Kidney epithelial cell (primary cell): ENCODE results near the gene ARSD. TPM values are rescaled to one million over a fixed set of nuclear protein-coding genes. Genes with fewer than 3 reads are reported as not detected.
"Not testable (repeated sequence)": the region's sequence is repeated elsewhere in the genome, so short reads cannot be mapped to it uniquely, and the experiment has no call there.

Source experiments
- DNase-seq: peaks from one replicate; pipeline ENCODE4 v3.0.0-alpha.2; 2010; ENCODE audit warnings: low read depth
- H3K27me3 ChIP-seq: 2 replicates; pipeline ENCODE4 v1.6.0; 2011; ENCODE audit warnings: low read length; ENCODE audit not compliant: control insufficient read depth, insufficient read depth
- H3K36me3 ChIP-seq: 2 replicates; pipeline ENCODE4 v1.5.1; 2011; ENCODE audit warnings: low read length; ENCODE audit not compliant: control insufficient read depth, insufficient read depth
- H3K4me3 ChIP-seq: 2 replicates; pipeline ENCODE4 v1.5.1; 2011; ENCODE audit warnings: low read depth, mild to moderate bottlenecking, control low read depth, low read length
- total RNA-seq: library from RNA; depleted of rRNA; stranded (reverse); fragments of >200 nt; gene quantifications from 2 replicates; pipeline ENCODE4 v1.2.3, GENCODE V29; 2015
- TF ChIP-seq, protein P1 (sequence below): IDR thresholded peaks from 2 replicates; pipeline ENCODE4 v1.5.1; 2011; ENCODE audit warnings: mild to moderate bottlenecking, moderate library complexity, low read length, control low read depth, inconsistent platforms; ENCODE audit not compliant: insufficient read depth, poor library complexity, severe bottlenecking

The ARSD gene
- total RNA-seq, 1 donor from 2014 or later: 30.9 TPM

DNA sequence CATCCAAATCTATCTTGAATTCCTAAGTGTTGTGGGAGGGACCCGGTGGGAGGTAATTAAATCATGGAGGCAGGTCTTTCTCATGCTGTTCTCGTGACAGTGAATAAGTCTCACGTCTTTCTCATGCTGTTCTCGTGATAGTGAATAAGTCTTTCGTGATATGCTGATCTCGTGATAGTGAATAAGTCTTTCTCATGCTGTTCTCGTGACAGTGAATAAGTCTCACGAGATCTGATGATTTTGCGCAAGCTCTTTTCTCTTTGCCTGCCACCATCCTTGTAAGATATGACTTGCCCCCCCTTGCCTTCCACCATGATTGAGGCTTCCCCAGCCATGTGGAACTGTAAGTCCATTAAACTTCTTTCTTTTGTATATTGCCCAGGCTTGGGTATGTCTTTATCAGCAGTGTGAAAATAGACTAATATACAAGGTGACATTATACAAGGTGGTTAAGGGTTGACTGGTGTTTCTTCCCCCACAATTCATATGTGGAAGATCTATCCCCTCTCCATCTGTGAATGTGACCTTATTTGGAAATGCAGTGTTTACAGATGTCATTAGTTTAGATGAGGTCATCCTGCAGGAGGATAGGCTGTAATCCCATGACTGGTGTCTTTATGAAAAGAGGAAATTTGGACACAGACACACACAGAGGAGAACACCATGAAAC lies 27.6 kb downstream of the ARSD start:
- Histone ChIP-seq H3K36me3 (no peaks in the 10 kb centered on the region), H3K27me3 (no peaks in the 10 kb centered on the region), H3K4me3 (no peak overlapping the region)
- TF ChIP-seq, protein P1, sequence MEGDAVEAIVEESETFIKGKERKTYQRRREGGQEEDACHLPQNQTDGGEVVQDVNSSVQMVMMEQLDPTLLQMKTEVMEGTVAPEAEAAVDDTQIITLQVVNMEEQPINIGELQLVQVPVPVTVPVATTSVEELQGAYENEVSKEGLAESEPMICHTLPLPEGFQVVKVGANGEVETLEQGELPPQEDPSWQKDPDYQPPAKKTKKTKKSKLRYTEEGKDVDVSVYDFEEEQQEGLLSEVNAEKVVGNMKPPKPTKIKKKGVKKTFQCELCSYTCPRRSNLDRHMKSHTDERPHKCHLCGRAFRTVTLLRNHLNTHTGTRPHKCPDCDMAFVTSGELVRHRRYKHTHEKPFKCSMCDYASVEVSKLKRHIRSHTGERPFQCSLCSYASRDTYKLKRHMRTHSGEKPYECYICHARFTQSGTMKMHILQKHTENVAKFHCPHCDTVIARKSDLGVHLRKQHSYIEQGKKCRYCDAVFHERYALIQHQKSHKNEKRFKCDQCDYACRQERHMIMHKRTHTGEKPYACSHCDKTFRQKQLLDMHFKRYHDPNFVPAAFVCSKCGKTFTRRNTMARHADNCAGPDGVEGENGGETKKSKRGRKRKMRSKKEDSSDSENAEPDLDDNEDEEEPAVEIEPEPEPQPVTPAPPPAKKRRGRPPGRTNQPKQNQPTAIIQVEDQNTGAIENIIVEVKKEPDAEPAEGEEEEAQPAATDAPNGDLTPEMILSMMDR: no peak
- no peak for DNase-seq

DNA sequence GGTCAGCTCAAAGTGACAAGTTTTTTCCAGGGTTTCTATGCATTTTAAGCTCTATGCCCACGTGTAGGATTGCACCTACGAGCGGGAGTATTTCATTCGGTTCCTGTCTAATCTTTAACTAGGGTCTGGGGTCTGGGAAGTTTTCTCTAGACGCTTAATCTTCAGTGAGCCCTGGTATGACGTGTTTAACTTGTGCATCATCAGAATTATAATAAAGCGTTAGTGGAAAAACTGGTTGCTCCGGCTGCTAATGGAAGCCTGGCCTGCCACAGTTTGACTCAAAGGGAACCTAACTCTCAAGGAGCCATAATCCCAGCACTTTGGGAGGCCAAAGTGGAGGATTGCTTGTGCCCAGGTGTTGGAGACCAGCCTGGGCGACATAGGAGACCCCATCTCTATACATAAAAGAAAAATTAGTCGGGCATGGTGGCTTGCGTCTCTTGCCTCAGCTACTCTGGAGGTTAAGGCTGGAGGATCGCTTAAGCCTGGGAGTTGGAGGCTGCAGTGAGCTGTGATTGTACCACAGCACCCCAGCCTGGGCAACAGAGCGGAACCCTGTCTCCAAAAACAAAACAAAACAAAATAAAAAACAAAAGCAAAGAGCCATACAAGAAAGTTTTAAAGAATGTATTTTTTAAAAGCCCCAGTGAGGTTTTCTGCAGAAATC lies 30.2 kb downstream of the ARSD start:
- no peaks in the 10 kb centered on the region for H3K27me3 ChIP-seq
- H3K4me3 ChIP-seq: no peak overlapping the region
- no peaks in the 10 kb centered on the region for H3K36me3 ChIP-seq
- no peak for DNase-seq
- TF ChIP-seq, protein P1: no peak

DNA sequence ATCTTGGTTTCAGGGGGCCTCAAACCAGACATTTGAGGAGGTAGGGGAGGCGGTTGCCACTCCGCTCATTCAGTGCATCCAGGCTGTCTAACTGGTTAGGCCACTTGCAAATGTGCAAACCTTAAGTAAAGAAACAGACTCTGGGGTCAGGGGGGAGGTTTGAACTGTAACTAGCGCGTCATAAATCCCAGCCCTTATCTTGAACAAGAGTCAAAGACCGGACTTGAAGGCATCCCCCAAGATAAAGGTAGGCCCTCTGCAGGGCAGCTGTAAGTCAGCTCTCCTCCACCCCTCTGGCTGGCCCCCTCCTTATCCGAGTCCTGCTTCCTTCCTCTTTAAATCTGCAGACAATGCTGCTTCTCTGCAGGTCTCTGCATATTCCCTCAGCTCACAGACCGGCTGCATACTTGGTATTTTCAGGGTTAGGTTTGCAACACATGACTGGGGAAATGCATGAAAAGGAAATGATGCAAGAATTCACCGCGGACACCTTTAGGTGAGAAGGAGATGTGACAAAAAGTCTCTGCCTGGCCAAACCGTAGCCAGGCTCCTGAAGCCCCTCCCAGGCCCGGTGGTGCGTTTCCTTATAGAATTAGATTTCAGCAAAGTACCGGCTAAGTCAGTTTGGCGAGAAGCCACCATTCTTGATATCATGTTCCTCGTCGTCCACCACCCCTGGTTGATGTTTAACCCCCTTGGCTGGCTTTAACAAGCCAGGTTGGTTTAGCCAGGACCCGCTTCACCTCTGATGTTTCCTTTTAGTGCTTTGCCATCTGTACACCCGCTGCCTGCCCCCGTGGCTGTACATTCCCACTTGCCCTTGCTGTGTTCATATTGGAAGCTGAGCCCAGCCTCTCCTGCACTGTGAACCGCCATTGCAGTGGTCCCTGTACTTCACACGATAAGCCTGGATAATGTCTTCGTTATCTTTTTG lies 31.2 kb downstream of the ARSD start:
- DNase-seq, H3K27me3 ChIP-seq, H3K36me3 ChIP-seq, H3K4me3 ChIP-seq: not testable (repeated sequence)

DNA sequence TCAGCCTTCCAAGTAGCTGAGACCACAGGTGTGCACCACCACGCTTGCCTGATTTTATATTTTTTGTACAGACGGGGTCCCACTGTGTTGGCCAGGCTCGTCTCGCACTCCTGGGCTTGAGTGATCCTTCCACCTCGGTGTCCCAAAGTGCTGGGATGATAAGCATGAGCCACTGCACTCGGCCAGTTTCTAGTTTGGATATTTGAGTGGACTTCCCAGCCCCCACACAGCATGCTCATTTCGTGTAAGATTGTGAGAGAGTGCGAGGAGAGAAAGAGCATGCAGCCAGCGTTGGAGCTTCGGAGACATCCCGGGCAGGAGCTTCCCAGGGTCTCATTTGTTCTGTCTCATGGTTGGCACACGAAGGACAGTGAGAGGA lies 31.8 kb downstream of the ARSD start:
- no peaks in the 10 kb centered on the region for H3K36me3 ChIP-seq
- no peak overlapping the region for H3K4me3 ChIP-seq
- TF ChIP-seq, protein P1: no peak
- no peak for DNase-seq
- no peaks in the 10 kb centered on the region for H3K27me3 ChIP-seq

DNA sequence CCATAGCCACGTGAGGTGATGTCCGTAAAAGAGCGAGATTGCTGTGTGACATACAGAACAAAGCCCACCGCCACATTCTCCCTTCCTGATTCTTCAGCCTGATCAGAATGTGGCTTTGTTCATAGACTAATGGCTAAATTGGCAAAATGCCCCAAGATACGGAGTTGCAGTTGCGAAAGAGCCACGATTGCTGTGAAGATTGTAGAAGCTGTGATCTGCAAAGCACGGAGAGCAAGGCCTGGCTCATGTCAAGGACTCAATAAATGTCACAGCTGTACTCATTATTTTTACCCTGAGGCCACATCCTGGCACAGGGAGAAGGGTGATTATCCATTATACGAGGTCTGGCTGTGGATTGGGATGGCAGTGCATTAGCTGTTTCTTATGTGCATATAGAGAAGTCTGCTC lies 34.2 kb downstream of the ARSD start:
- Histone ChIP-seq H3K36me3 (no peaks in the 10 kb centered on the region), H3K27me3 (no peaks in the 10 kb centered on the region), H3K4me3 (no peak overlapping the region)
- no peak for DNase-seq
- TF ChIP-seq, protein P1: no peak

DNA sequence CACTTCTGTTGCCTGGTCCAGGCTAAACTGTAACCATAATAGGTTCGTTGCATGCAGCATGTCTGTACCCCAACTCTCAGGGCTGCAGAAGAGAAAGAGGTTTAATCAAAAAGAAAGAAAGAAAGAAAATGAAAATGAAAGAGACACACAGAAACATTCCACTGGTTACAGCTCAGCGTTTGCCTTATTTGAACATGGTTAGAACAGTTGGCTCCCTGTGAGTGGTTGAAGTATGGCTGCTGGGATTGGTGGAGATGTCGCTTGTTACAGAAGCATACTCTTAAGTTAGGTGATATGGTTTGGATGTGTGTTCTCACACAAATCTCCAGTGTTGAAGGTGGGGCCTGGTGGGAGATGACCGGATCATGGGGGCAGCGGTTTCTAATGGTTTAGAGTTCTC lies 36.3 kb downstream of the ARSD start:
- DNase-seq: no peak
- no peak overlapping the region for H3K4me3 ChIP-seq
- no peaks in the 10 kb centered on the region for H3K36me3 ChIP-seq
- TF ChIP-seq, protein P1: no peak
- no peaks in the 10 kb centered on the region for H3K27me3 ChIP-seq

DNA sequence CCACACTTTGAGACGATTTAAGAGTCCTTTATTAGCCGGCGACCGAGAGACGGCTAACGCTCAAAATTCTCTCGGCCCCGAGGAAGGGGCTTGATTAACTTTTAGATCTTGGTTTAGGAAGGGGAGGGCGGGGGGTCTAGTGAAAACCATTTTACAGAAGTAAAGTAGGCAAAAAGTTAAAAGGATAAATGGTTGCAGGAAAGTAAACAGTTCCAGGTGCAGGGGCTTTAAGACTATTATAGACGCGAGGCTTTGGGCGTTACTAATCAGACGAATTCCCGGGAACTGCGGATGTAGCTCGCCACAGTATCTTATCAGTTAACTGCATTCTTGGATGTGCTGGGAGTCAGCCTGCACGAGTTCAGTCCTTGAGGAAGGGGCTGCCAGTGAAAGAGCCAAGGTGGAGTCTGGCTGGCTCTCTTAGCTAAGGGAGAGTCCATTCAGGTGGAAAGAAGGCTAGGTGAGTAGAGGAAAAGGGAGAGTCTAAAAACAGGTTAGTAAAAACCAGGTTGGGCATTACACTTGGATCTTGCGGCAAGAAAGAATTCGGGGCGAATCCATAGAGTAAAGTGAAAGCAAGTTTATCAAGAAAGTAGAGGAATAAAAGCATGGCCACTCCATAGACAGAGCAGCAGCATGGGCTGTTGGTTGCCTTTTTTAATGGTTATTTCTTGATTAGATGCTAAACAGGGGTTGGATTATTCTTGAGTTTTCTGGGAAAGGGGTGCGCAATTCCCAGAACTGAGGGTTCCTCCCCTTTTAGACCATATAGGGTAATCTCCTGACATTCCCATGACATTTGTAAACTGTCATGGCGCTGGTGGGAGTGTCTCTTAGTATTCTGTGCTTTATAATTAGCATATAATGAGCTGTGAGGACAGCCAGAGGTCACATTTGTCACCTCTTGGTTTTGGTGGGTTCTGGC lies 38.3 kb downstream of the ARSD start:
- not testable (repeated sequence) for H3K36me3 ChIP-seq, H3K4me3 ChIP-seq, H3K27me3 ChIP-seq, DNase-seq
